GM18502 (cell line): ENCODE data around the gene IER5.
"Not testable (repeated sequence)": the region's sequence is repeated elsewhere in the genome, so short reads cannot be mapped to it uniquely, and the experiment has no call there.

Source experiments
- ATAC-seq: cut with Tn5 transposase; IDR thresholded peaks from one replicate; pipeline ENCODE4 v1.9.1; 2021; ENCODE audit warnings: mild to moderate bottlenecking; ENCODE audit not compliant: unreplicated experiment, poor library complexity

The IER5 gene

DNA sequence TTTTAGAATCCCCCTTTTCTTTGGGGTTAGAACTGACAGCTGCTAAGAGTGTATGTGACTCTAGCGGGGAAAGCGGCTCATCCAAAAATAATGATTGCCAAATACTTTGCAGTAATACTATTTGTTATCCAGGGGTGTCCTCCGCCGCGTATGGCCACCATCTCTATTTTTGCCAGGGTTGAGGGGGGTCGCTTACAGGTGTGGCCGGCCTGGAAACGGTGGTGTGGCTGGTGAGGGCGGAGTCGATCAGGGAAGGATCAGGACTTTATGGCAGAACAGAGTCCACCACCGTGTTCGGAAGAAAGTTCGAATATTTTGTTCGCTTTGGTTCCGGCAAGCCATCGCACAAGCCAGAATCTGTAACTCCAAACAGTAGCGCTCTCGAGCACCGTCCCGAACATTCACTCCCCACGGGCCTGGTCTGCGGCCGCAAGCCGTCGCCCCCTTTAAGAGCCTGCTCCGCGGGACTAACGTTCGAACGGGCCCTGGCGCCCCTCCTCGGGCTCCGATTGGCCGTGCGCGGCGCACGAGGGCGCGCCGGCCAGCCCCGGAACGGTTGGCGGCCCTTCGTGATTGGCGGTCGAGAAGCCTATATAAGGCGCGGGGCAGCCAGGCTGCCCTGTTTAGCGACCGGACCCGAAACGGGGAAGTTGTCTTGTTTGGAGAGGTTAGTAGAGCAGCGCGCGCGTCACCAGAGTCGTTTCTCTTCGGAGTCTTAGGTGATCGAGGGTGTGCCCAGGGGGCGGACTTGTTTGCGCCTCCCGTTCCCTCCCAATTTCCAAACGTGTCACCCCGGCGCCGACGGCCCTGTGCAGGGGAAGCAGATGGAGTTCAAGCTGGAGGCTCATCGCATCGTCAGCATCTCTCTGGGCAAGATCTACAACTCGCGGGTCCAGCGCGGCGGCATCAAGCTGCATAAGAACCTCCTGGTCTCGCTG lies at the start of gene IER5:
Gene IER5 (plus strand): TSS at position 622 of the 938 bp plus-strand sequence. CDS start 203 bp downstream, at position 825.
- peak; percentile 69 for ATAC-seq

- ATAC-seq = no peak
Observed at GRCh38 chr1:181040284-181040865, 48.1 kb upstream of the IER5 start.

DNA sequence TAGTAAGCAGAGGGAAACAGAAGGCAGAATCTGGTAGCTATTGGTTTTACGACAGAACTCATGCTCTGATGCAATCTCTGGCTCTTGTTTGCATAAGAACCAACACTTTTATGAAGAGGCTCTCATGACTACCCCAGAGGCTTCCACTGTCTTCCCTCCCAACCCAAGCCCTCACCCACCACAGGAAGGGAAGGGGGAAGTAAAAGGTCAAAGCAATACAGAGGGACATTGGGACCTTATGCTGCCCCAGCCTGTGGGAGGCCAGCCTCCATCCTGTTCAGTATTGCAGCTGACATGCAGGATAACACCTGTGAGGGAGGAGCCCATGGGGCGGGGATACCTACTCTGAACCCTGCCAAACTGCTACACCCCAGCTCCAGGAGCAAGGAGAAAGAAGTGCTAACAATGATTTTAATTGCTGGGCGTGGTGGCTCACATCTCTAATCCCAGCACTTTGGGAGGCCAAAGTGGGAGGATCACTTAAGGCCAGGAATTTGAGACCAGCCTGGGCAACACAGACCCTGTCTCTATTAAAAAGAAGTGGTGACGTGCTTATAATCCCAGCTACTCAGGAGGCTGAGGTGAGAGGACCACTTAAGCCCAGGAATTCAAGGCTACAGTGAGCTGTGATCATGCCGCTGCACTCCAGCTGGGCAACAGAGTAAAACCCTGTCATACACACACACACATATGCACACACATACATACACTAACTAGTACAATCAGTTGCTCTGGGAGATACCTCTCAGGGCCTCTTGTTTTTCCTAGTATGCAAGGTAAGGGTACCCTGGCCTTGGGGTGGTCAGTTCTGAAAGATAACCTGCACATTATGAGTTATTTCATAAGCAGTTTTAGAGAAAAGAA lies 45.2 kb upstream of the IER5 start:
- no peak for ATAC-seq

DNA sequence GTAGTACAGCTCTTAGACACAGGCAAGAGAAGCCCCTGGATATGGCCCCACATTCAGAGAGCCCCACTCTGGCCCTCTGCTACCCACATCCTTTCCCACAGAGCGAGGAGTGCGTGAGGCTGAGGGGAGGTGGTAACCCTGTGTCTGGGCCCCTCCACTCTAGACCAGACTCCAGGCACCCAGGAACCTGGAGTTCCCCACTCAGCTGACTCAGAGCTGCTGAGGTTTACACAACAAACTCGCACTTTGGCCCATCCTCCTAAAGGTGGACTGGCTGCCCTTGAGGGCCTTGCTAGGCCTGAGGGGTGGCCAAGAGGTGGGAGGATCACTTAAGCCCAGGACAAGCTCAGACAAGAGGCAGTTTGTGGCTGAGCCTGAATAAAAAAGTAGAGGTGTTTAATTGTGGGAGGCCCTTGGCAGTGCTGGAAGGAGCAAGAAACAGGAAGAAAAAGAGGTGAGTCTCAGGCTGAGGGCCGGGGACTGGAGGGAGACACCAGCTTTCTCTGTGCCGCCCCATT lies 44.0 kb upstream of the IER5 start:
- peak; percentile 92 for ATAC-seq

GRCh38 chr1:181045946-181046345 lies 42.6 kb upstream of the IER5 start:
- not testable (repeated sequence) for ATAC-seq

DNA sequence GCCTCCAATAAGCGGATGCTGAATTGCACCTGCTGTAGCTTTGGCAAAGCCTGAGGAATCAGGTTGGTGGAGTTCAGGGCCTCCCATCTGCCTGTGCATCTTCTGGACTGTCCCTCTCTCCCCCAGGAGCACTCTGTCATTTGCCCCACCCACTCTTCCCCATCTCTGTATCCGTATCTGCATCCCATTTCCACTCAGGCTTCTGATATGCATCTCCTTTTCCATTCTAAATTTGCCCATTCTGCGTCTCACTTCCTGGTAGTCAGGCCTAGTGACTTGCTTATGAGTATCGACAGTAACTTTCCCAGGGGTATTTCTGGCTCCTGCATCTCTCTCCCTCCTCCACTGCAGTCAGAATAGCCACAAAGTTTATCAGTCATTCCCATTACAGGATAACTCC lies 39.1 kb upstream of the IER5 start:
- ATAC-seq = no peak

DNA sequence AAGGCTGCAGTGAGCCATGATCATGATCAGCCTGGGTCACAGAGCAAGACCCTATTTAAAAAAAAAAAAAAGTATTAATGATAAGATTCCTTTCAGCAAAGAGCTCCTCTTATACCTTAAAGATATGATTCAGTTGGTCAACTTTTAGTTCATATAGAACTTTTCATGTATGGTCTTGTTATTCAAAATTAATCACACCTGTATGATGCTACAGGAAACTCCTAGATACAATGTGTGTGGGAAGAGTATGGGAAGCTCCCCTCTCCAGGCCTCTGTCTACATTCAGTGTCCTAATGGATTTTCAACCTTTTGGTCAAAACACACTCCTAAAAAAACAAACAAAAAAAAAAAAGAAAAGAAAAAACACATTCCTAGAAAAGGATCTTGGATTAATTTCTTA lies 37.6 kb upstream of the IER5 start:
- no peak for ATAC-seq

DNA sequence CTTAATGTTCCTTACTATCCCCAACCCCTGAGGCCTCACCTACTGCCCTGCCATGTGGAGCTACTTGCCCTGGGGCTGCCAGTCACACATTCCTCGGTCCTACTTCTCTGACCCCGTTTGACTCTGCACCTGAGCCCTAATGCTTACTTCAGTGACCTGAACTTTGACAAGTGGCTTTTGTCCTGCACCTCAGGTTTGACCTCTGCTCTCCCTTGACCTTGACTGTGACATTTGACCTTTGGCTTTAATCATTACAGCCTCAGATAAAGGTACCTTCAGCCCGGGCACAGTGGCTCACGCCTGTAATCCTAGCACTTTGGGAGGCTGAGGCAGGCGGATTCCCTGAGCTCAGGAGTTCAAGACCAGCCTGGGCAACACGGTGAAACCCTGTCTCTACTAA lies 31.9 kb upstream of the IER5 start:
- no peak for ATAC-seq

GRCh38 chr1:181057079-181057478 lies 31.4 kb upstream of the IER5 start:
- no peak for ATAC-seq

- ATAC-seq = no peak
Observed at GRCh38 chr1:181059435-181059834, 29.1 kb upstream of the IER5 start.

- no peak for ATAC-seq
Observed at GRCh38 chr1:181060066-181060465, 28.4 kb upstream of the IER5 start.

DNA sequence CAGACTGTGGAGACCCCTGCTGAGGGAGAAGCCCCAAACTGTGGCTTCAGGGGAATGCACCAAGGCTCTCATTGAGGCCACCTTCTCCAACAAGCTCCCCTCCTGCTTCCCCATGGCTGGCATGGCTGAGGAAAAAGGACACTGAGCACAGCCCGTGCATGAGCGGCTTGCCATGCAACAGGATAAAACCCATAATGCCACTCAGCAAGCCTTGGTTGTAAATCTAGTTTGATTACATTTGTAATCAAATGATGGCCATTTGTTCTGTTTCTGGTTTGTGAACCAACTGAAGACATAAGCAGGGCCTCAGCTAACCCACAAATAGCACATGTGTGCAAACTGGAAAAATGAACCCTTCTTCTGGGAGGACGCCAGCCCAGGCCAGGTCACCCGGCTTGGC lies 27.6 kb upstream of the IER5 start:
- not testable (repeated sequence) for ATAC-seq

- no peak for ATAC-seq
Observed at GRCh38 chr1:181061487-181061886, 27.0 kb upstream of the IER5 start.

GRCh38 chr1:181061891-181062835 lies 26.3 kb upstream of the IER5 start:
- peak; percentile 87 for ATAC-seq

DNA sequence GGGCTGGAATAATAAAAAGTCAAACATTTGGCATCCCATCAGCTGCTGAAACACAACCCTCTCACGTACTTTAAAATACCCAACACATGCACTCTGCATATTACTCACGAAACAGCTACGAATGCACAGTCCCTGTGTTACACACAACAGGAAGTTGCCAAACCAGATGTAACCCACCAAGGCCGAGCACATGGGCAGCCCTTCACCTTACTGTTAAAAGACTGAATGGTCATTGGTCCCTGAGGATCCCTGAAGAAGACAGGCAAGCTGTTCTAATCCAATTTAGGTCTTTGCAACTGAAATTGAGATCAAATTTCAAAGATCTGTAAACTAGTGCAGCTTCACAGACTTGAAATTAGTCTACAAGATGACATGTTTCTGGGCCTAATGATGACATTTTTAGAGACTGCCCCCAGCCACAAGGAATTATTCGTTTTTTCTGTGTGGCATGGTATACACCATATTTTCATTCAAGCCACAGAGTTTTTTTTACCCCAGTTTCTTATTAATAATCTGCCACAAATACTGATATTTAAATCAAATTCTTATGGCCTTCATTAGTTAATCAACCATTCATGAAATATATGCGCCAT lies 25.6 kb upstream of the IER5 start:
- ATAC-seq = peak; percentile 77

GRCh38 chr1:181064011-181064623 lies 24.4 kb upstream of the IER5 start:
- no peak for ATAC-seq

DNA sequence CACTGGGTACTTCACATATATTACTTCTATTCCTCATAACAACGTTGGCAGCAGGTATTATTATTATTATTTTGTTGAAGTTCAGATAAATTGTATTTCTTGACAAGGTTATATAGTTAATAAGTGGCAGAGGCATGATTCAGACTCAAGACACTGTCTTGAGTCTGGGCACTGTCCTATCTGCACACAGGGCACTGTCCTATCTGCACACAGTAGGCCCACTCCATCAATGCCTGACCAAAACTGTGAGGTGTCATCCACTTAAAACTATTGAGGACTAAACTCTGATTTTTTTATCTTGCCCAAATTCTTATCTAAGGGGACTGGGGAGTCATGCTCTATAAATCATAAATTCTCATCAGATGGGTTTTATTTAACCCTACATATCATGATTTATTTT lies 23.8 kb upstream of the IER5 start:
- no peak for ATAC-seq

GRCh38 chr1:181073638-181074037 lies 14.9 kb upstream of the IER5 start:
- no peak for ATAC-seq
